Activated CD4-positive, CD25-positive, alpha-beta regulatory T cell treated with anti-CD3 and anti-CD28 coated beads, Interleukin-2, amount 50 U/mL, for 16 hours (primary cell): ENCODE data around the gene NMT1.

Source experiments
- DNase-seq: peaks from one replicate; pipeline ENCODE4 v3.0.0-alpha.2; 2020; ENCODE audit warnings: low read depth, low spot score

The NMT1 gene

GRCh38 chr17:45060797-45061605 lies at the start of gene NMT1:
NMT1 (plus strand) TSS chr17:45061317; CDS start chr17:45061330, 13 bp downstream.
- peak; percentile 95 for DNase-seq

- no peak for DNase-seq
These were observed 49.4 kb upstream of the NMT1 start for GRCh38 chr17:45011767-45012166.

GRCh38 chr17:45013021-45013997 lies 47.8 kb upstream of the NMT1 start:
- no peak for DNase-seq

GRCh38 chr17:45016237-45016636 lies 44.9 kb upstream of the NMT1 start:
- no peak for DNase-seq

DNA sequence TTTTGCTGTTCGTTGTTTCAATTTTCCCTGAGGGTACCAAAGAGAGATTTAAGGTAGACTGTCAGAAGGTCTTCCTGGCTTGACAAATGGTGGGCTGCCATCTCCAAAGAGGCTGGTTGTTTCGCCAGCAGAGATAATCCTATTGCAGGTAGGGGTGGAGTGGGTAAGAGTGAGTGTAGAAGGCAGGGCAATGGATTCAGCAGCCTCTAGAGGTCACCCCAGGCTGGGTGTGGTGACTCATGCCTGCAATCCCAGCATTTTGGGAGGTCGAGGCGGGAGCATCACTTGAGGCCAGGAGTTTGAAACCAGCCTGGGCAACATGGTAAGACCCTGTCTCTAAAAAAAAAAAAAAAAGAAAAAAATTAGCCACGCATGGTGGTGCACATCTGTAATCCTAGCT lies 44.3 kb upstream of the NMT1 start:
- no peak for DNase-seq

GRCh38 chr17:45018514-45018847 lies 42.6 kb upstream of the NMT1 start:
- DNase-seq = no peak

GRCh38 chr17:45018848-45019711 lies 42.0 kb upstream of the NMT1 start:
- no peak for DNase-seq

DNA sequence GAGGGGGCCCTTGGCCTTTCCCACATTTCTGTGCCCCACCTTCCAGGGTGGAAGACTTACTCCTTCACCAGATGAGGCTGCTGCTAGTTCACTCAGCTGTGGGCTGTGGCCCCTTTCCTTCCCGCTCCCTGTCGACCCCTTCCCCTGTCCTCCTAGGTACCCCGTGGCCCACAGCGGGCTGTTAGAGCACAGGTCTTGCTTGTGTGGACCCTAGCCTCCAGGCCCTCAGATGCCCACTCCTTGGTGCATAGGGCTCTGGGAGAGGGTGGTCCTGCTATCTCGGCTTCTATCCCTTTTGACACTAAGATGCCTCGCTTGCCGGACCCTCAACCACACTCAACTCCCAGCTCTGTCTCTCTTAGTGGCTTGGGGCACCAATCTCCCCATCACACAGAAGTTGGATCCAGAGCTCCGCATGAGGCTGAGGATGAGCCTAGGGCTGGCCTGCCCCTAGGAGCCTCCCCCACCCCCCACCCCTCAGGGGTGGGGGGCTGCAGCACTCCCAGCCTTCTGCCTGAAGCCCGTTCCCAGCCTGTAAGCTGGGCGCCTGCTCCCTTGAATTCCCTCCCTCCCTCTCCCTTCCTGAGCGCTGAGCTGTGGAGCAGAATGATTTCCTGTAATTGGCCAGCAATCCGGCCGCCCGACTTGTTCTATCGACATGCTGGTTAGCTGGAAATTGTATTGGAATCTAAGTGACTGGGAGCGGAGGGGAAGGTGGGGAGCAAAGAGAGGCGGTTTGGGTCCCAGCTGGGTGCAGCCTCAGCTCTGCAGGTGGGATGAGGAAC lies 40.6 kb upstream of the NMT1 start:
- DNase-seq = no peak

DNA sequence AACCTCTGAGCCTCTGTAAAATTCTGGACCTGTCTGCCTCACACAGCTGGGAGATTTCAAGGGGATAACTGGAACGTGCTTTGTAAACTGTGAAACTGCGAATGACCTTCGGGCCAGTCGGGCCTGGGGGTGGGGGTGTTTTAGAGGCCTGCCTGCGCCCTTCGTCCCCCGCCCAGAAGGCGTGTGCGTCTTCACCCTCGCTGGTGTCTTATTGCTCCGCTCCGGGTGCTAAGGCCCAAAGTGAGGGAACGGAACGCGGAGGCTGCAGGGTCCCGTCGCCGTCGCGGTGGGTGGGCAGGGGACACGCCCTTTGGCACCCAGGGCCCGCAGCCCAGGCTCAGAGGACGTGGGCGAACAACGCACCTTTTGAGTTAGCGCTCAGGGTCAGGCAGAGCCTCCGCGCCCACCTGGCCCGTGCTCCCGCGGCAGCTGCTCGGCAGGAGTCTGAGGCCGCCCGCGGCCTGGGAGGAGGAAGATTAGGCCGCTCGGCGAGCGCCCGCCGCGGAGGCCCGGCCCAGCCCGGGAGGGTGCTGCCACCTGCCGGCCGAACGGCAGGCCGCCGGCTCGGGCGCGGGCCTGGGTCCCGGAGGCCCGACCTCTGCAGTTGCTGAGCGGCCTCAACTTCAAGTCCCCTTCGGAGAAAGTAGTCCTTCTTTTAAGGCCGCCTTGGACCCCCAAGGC lies 39.4 kb upstream of the NMT1 start:
- peak; percentile 32 for DNase-seq

DNA sequence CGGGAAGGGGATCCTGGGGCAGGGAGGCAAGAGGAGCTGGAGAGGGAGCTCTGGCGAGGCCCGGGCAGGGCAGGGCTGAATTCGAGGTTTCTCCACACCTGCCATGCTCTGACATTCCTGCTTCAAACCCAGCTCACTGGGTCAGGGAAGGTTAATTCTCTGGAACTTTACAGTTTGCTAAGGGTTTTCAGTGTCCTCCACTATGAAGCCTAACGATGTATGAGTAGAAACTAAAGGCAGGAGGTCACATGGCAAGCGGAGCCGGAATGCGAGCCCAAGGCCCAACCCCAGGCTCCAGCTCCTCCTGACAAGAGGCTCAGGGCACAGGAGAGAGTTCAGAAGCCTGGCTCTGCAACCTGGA lies 38.8 kb upstream of the NMT1 start:
- DNase-seq = no peak

DNA sequence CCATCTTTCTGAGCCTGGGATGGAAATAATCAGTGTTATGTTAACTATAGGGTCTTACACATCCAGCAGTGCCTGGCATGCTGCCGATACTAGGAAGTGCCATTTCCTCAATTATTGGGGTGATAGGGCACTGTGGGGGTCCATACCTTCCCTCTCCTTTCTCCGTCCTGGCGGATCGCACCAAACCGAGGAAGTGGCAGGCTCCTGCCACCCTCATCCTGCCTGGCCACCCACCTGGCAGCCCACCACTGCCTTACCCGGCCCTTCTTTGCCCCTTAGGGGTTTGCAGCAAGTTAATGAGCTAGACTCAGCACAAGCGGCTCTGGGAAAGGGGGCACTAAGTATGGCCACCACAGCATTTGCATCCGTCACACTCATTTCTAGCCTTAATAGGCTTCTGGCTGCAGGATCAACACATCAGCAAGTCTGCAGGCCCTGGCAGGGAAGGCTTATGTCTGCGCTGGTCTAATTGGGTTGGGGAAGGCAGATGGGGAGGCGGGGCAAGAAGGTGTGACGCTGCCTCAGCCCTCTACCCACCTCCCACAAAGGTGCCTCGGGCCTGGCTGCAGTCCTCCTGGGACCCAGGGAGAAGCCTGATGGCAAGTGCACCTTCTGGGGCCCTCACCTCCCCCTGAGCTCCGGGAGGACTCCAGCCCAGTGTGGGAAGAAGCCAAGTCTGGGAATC lies 38.3 kb upstream of the NMT1 start:
- no peak for DNase-seq

GRCh38 chr17:45029096-45029495 lies 32.0 kb upstream of the NMT1 start:
- DNase-seq = no peak

- DNase-seq = no peak
These were observed 31.2 kb upstream of the NMT1 start for GRCh38 chr17:45029758-45030423.

- DNase-seq = no peak
These were observed 30.4 kb upstream of the NMT1 start for GRCh38 chr17:45030733-45031132.

- DNase-seq = no peak
These were observed 29.6 kb upstream of the NMT1 start for GRCh38 chr17:45031231-45032173.

GRCh38 chr17:45032174-45032541 lies 29.0 kb upstream of the NMT1 start:
- DNase-seq = no peak

GRCh38 chr17:45034599-45034998 lies 26.5 kb upstream of the NMT1 start:
- DNase-seq = no peak

- no peak for DNase-seq
These were observed 25.3 kb upstream of the NMT1 start for GRCh38 chr17:45035848-45036247.
